NCI-H1048 (cell line): ENCODE results near the gene SMG6.

Experiments
- DNase-seq: peaks from one replicate; lab custom pipeline; 2025; lab: John Stamatoyannopoulos, UW

Gene SMG6

GRCh38 chr17:2047590-2047989, 256.0 kb downstream of the SMG6 start:
- no peak for DNase-seq

GRCh38 chr17:2044263-2044894, 259.2 kb downstream of the SMG6 start:
- DNase-seq: no peak

- no peak for DNase-seq
These were observed 259.8 kb downstream of the SMG6 start for GRCh38 chr17:2043785-2044184.

GRCh38 chr17:2042933-2043332, 260.7 kb downstream of the SMG6 start:
- DNase-seq: no peak

- DNase-seq: no peak
These were observed 261.2 kb downstream of the SMG6 start for GRCh38 chr17:2042390-2042847.

GRCh38 chr17:2041561-2042389, 261.8 kb downstream of the SMG6 start, which contains the start of gene OVCA2:
Gene OVCA2 (plus strand): TSS chr17:2042022. CDS start chr17:2042048, 26 bp downstream.
- peak; percentile 95 for DNase-seq

GRCh38 chr17:2040942-2041560, 262.5 kb downstream of the SMG6 start:
- no peak for DNase-seq

GRCh38 chr17:2040219-2040827, 263.3 kb downstream of the SMG6 start:
- no peak for DNase-seq

GRCh38 chr17:2037155-2037554, 266.4 kb downstream of the SMG6 start:
- DNase-seq: no peak

- no peak for DNase-seq
These were observed 267.8 kb downstream of the SMG6 start for GRCh38 chr17:2035541-2036488.

- no peak for DNase-seq
These were observed 268.6 kb downstream of the SMG6 start for GRCh38 chr17:2034806-2035540.

- DNase-seq: no peak
These were observed 269.4 kb downstream of the SMG6 start for GRCh38 chr17:2034157-2034556.

GRCh38 chr17:2033153-2033552, 270.4 kb downstream of the SMG6 start:
- no peak for DNase-seq

- no peak for DNase-seq
These were observed 272.8 kb downstream of the SMG6 start for GRCh38 chr17:2030779-2031163.

- DNase-seq: peak; percentile 62
These were observed 273.4 kb downstream of the SMG6 start, which contains the start of gene DPH1 for GRCh38 chr17:2029911-2030778. Gene DPH1 (plus strand): TSS chr17:2030153. CDS start chr17:2030170, 17 bp downstream.

GRCh38 chr17:2028737-2029136, 274.8 kb downstream of the SMG6 start:
- no peak for DNase-seq

- DNase-seq: no peak
These were observed 275.4 kb downstream of the SMG6 start for GRCh38 chr17:2028234-2028614.

- DNase-seq: no peak
These were observed 275.9 kb downstream of the SMG6 start for GRCh38 chr17:2027528-2028233.
